ENCODE measurements around the gene GRM7. TPM values are rescaled to one million over a fixed set of nuclear protein-coding genes. Genes with fewer than 3 reads are reported as not detected.

The GRM7 gene
- total and polyA plus RNA-seq, 5 donors from 2014 or later: not detected

DNA sequence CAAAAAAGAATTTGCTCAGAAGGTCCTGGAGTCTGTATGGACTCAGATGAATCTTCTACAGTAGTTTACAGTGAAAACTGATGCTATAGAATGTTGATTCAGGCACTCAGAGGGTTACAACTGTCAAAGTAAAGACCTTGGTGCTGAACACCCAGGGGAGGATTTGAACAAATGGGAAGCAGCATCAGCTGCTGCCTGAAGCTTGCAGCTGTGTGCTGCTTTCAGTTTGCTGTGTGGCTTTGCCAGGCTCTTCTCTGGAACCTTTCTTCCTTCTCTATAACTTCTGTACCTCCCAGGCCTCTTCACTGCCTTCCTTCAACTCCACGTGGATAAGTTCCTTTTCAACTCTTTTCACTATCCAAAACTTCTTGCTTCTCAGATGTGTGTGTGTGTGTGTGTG lies 214.2 kb downstream of the GRM7 start:
- Histone ChIP-seq H3K9me3 (ENCODE audit: control insufficient read depth in 2 of 2, low read length in 2 of 2) (no peaks in the 10 kb centered on the region), H3K27ac (ENCODE audit: insufficient read depth, low read length, poor library complexity, severe bottlenecking) (no peak overlapping the region), H3K27me3 (ENCODE audit: control insufficient read depth, insufficient read depth, low read length) (no peaks in the 10 kb centered on the region), H3K36me3 (ENCODE audit: control insufficient read depth, insufficient read depth, low read length) (no peaks in the 10 kb centered on the region), H3K4me1 (ENCODE audit: control insufficient read depth, insufficient read depth, low read length, poor library complexity, severe bottlenecking) (no peaks in the 10 kb centered on the region), H3K4me3 (ENCODE audit: low read depth, low read length) (no peak overlapping the region)
- no peak for DNase-seq
- no peak for ATAC-seq (ENCODE audit: low read depth in 2 of 2)
- Mint-ChIP-seq H3K27ac (no peak overlapping the region), H3K4me3 (no peak overlapping the region), H3K4me1 (peaks cover 0 to 1% (median 0%) of the 10 kb centered on the region in 4 donors), H3K9me3 (peaks cover 2 to 13% (median 4%) of the 10 kb centered on the region in 7 donors), H3K27me3 (no peaks in the 10 kb centered on the region), H3K36me3 (no peaks in the 10 kb centered on the region)

DNA sequence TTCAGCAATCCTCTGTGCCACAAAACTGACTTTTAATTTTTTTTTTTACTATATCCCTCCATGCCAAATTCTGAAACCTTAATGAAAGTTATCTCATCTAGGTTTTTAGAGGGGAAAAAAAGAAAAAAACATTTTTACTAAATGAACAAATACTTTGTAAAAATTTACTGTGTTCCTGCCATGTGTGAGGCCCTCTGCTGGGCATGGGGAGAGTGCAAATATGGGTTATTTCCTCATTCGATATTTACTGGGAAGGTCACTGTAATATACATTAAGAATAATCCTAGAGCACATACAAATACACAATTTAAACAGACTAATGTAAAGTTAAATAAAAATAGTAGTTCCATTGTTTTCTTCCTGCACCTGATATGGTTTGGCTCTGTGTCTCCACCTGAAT lies 215.0 kb downstream of the GRM7 start:
- Histone ChIP-seq H3K27ac (ENCODE audit: insufficient read depth, low read length, poor library complexity, severe bottlenecking) (no peak overlapping the region), H3K4me1 (ENCODE audit: control insufficient read depth, insufficient read depth, low read length, poor library complexity, severe bottlenecking) (no peaks in the 10 kb centered on the region), H3K4me3 (ENCODE audit: low read depth, low read length) (no peak overlapping the region), H3K9me3 (ENCODE audit: control insufficient read depth in 2 of 2, low read length in 2 of 2) (no peaks in the 10 kb centered on the region), H3K36me3 (ENCODE audit: control insufficient read depth, insufficient read depth, low read length) (no peaks in the 10 kb centered on the region), H3K27me3 (ENCODE audit: control insufficient read depth, insufficient read depth, low read length) (no peaks in the 10 kb centered on the region)
- Mint-ChIP-seq H3K9me3 (peaks cover 2 to 10% (median 5%) of the 10 kb centered on the region in 7 donors), H3K36me3 (no peaks in the 10 kb centered on the region), H3K27ac (no peak overlapping the region), H3K4me1 (peaks cover 0 to 1% (median 0%) of the 10 kb centered on the region in 4 donors), H3K4me3 (no peak overlapping the region), H3K27me3 (no peaks in the 10 kb centered on the region)
- ATAC-seq (ENCODE audit: low read depth in 2 of 2): no peak
- no peak for DNase-seq

DNA sequence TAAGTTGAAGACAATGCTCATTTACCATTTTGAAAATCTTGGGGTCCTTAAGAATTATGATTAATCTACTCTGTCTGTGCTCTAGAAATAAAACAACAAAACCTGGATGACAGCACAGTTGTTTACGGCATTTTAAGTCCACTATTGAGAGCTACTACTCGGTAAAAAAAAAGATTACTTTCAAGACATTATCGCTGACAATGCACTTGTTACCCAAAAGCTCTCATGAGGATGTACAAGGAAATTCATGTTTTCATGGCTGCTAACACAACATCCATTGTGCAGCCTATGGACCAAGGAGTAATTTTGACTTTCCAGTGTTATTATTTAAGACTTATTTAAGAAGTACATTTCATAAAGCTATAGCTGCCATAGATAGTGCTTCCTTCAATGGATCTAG lies 221.3 kb downstream of the GRM7 start:
- Mint-ChIP-seq H3K27ac (no peak overlapping the region), H3K4me3 (no peak overlapping the region), H3K4me1 (no peaks in the 10 kb centered on the region), H3K9me3 (peaks cover 1 to 12% (median 3%) of the 10 kb centered on the region in 7 donors), H3K36me3 (no peaks in the 10 kb centered on the region), H3K27me3 (no peaks in the 10 kb centered on the region)
- no peaks in the 10 kb centered on the region for H3K27me3 ChIP-seq (ENCODE audit: control insufficient read depth, insufficient read depth, low read length)
- no peak overlapping the region for H3K4me3 ChIP-seq (ENCODE audit: low read depth, low read length)
- no peaks in the 10 kb centered on the region for H3K36me3 ChIP-seq (ENCODE audit: control insufficient read depth, insufficient read depth, low read length)
- H3K4me1 ChIP-seq (ENCODE audit: control insufficient read depth, insufficient read depth, low read length, poor library complexity, severe bottlenecking): no peaks in the 10 kb centered on the region
- DNase-seq (no peak), ATAC-seq (ENCODE audit: low read depth in 2 of 2) (no peak)
- no peaks in the 10 kb centered on the region for H3K9me3 ChIP-seq (ENCODE audit: control insufficient read depth in 2 of 2, low read length in 2 of 2)
- no peak overlapping the region for H3K27ac ChIP-seq (ENCODE audit: insufficient read depth, low read length, poor library complexity, severe bottlenecking)

DNA sequence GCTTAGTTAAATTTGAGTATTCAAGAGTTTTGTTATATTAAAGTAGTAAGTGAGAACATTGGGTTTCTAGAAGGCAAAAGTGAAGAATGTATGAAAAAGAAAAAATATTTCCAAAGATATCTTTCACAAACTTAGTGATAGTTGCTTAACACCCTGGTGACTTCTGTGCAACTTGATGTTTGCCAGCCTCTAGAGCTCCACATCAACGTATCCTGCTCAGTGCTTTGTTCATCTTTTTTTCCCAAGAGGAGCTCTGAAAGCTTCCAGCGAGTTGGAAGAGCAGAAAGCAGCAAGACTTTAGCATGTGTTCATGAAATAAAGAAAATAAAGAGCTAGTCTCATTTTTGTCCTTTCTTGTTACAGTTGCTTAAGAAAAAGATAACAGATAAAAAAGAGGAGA lies 225.5 kb downstream of the GRM7 start:
- no peaks in the 10 kb centered on the region for H3K36me3 ChIP-seq (ENCODE audit: control insufficient read depth, insufficient read depth, low read length)
- H3K27ac Mint-ChIP-seq: no peak overlapping the region

DNA sequence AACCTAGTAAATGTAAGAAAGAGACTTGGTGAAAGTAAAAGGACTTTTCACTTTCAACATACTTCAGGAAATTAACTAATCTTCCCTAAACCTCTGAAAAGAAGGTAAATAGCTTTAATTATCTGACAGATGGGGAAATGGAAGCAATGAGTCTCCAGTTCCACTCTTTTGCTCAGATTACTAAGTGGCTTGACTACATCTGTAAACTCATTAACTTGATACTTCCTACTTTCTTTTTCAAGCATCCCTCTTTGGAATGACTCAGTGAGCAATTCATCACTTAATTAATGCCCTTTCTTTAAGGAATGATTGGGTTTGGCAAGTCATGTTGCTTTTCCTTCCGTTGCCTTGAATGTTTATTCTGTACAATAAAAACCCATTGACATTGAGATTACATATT lies 234.2 kb downstream of the GRM7 start:
- ATAC-seq (ENCODE audit: low read depth in 2 of 2) (no peak), DNase-seq (no peak)
- Mint-ChIP-seq H3K9me3 (peaks cover 0 to 14% (median 4%) of the 10 kb centered on the region in 7 donors), H3K36me3 (no peaks in the 10 kb centered on the region), H3K27ac (no peak overlapping the region), H3K4me1 (no peaks in the 10 kb centered on the region), H3K27me3 (no peaks in the 10 kb centered on the region), H3K4me3 (no peak overlapping the region)
- Histone ChIP-seq H3K9me3 (ENCODE audit: control insufficient read depth in 2 of 2, low read length in 2 of 2) (no peaks in the 10 kb centered on the region), H3K36me3 (ENCODE audit: control insufficient read depth, insufficient read depth, low read length) (no peaks in the 10 kb centered on the region), H3K4me1 (ENCODE audit: control insufficient read depth, insufficient read depth, low read length, poor library complexity, severe bottlenecking) (no peaks in the 10 kb centered on the region), H3K27me3 (ENCODE audit: control insufficient read depth, insufficient read depth, low read length) (no peaks in the 10 kb centered on the region), H3K27ac (ENCODE audit: insufficient read depth, low read length, poor library complexity, severe bottlenecking) (no peak overlapping the region), H3K4me3 (ENCODE audit: low read depth, low read length) (no peak overlapping the region)

More for the DNA sequence above, 225.5 kb downstream of the GRM7 start:
- Histone ChIP-seq H3K9me3 (ENCODE audit: control insufficient read depth in 2 of 2, low read length in 2 of 2) (no peaks in the 10 kb centered on the region), H3K27ac (ENCODE audit: insufficient read depth, low read length, poor library complexity, severe bottlenecking) (no peak overlapping the region), H3K27me3 (ENCODE audit: control insufficient read depth, insufficient read depth, low read length) (no peaks in the 10 kb centered on the region), H3K4me3 (ENCODE audit: low read depth, low read length) (no peak overlapping the region), H3K4me1 (ENCODE audit: control insufficient read depth, insufficient read depth, low read length, poor library complexity, severe bottlenecking) (no peaks in the 10 kb centered on the region)
- no peaks in the 10 kb centered on the region for H3K36me3 Mint-ChIP-seq
- H3K27me3 Mint-ChIP-seq: no peaks in the 10 kb centered on the region
- no peaks in the 10 kb centered on the region for H3K4me1 Mint-ChIP-seq
- ATAC-seq (ENCODE audit: low read depth in 2 of 2) (no peak), DNase-seq (no peak)
- H3K9me3 Mint-ChIP-seq: peaks cover 0 to 6% (median 4%) of the 10 kb centered on the region in 7 donors
- H3K4me3 Mint-ChIP-seq: no peak overlapping the region

DNA sequence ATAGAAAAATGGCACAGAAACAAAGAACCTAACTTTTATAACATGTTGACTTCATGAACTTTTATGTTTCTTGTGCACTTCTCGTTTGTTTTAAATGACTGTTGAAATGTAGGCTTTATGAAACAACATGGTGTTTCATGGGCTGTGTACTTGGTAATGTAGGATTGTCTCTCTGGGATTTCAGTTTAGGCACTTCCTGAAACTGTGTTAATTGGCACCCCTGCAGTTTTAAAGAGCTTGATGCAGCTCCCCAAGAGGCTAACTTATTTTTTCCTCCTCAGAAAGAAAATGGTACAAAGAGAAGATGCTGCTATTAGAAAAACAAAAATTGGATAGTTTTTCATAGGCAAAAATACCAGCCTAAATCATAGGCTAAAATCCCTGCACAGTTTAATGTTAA lies 239.2 kb downstream of the GRM7 start:
- H3K27ac ChIP-seq (ENCODE audit: insufficient read depth, low read length, poor library complexity, severe bottlenecking): no peak overlapping the region
- DNase-seq (no peak), ATAC-seq (ENCODE audit: low read depth in 2 of 2) (no peak)
- no peaks in the 10 kb centered on the region for H3K4me1 ChIP-seq (ENCODE audit: control insufficient read depth, insufficient read depth, low read length, poor library complexity, severe bottlenecking)
- H3K27ac Mint-ChIP-seq: no peak overlapping the region
- H3K27me3 ChIP-seq (ENCODE audit: control insufficient read depth, insufficient read depth, low read length): no peaks in the 10 kb centered on the region
- H3K36me3 Mint-ChIP-seq: no peaks in the 10 kb centered on the region
- no peak overlapping the region for H3K4me3 ChIP-seq (ENCODE audit: low read depth, low read length)
- peaks cover 2 to 8% of the 10 kb centered on the region in 2 experiments for H3K9me3 ChIP-seq (ENCODE audit: control insufficient read depth in 2 of 2, low read length in 2 of 2)
- no peaks in the 10 kb centered on the region for H3K36me3 ChIP-seq (ENCODE audit: control insufficient read depth, insufficient read depth, low read length)
- no peak overlapping the region for H3K4me3 Mint-ChIP-seq
- H3K4me1 Mint-ChIP-seq: no peaks in the 10 kb centered on the region
- H3K27me3 Mint-ChIP-seq: no peaks in the 10 kb centered on the region
- H3K9me3 Mint-ChIP-seq: peaks cover 1 to 13% (median 7%) of the 10 kb centered on the region in 7 donors

DNA sequence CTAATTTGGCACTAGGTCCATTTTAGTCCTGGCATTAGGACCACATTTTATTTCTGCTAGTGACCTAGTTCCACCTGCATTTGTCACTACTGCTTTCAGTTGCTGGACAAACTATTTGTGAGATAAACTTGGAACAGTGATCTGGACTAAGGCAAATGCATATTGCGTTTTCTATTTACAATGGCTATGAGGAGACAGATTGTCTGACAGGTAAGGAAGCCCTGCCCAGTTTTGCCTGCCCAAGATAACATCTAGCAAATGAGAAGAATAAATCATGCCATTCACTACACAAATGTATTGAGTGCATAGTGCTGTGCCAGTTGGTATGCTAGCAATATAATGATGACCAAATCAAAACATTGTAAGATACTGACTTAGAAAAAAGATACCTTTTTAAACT lies 245.7 kb downstream of the GRM7 start:
- H3K4me1 Mint-ChIP-seq: no peaks in the 10 kb centered on the region
- Histone ChIP-seq H3K36me3 (ENCODE audit: control insufficient read depth, insufficient read depth, low read length) (no peaks in the 10 kb centered on the region), H3K4me3 (ENCODE audit: low read depth, low read length) (no peak overlapping the region), H3K4me1 (ENCODE audit: control insufficient read depth, insufficient read depth, low read length, poor library complexity, severe bottlenecking) (no peaks in the 10 kb centered on the region), H3K27ac (ENCODE audit: insufficient read depth, low read length, poor library complexity, severe bottlenecking) (no peak overlapping the region), H3K27me3 (ENCODE audit: control insufficient read depth, insufficient read depth, low read length) (no peaks in the 10 kb centered on the region), H3K9me3 (ENCODE audit: control insufficient read depth in 2 of 2, low read length in 2 of 2) (peaks cover 2 to 4% of the 10 kb centered on the region in 2 experiments)
- DNase-seq: no peak
- ATAC-seq (ENCODE audit: low read depth in 2 of 2): no peak
- H3K27ac Mint-ChIP-seq: no peak overlapping the region
- peaks cover 0 to 13% (median 5%) of the 10 kb centered on the region in 7 donors for H3K9me3 Mint-ChIP-seq
- no peak overlapping the region for H3K4me3 Mint-ChIP-seq
- H3K27me3 Mint-ChIP-seq: no peaks in the 10 kb centered on the region
- H3K36me3 Mint-ChIP-seq: no peaks in the 10 kb centered on the region

DNA sequence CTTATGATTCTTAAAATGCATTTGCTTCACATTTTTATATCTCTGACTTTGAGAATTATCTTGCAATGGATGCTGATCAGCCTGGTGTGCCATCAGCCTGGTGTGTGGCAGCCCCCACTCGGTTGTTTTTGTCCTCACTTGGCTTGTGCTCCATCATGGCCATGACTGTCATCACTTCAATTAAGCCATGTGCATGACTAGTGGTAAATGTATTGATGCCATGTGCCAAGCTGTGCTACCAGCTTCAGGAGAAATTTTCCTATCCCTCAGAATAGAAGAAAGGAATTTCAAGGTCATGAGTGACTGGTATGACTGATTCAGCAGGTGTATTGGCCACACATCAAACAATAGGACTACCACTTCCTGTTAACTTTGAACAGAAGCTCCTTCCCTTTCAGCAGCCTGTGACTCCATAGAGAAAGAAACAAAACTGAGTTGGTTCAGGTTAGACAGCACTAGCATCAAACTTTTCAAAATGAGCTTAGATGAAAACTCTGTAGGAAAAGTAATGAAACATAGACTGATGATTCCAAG lies 251.7 kb downstream of the GRM7 start:
- no peaks in the 10 kb centered on the region for H3K27me3 Mint-ChIP-seq
- no peak overlapping the region for H3K4me3 Mint-ChIP-seq
- Histone ChIP-seq H3K27me3 (ENCODE audit: control insufficient read depth, insufficient read depth, low read length) (no peaks in the 10 kb centered on the region), H3K4me1 (ENCODE audit: control insufficient read depth, insufficient read depth, low read length, poor library complexity, severe bottlenecking) (no peaks in the 10 kb centered on the region), H3K9me3 (ENCODE audit: control insufficient read depth in 2 of 2, low read length in 2 of 2) (no peaks in the 10 kb centered on the region), H3K27ac (ENCODE audit: insufficient read depth, low read length, poor library complexity, severe bottlenecking) (no peak overlapping the region), H3K4me3 (ENCODE audit: low read depth, low read length) (no peak overlapping the region), H3K36me3 (ENCODE audit: control insufficient read depth, insufficient read depth, low read length) (no peaks in the 10 kb centered on the region)
- H3K36me3 Mint-ChIP-seq: no peaks in the 10 kb centered on the region
- H3K4me1 Mint-ChIP-seq: no peaks in the 10 kb centered on the region
- H3K9me3 Mint-ChIP-seq: peaks cover 0 to 10% (median 3%) of the 10 kb centered on the region in 7 donors
- no peak for DNase-seq
- no peak overlapping the region for H3K27ac Mint-ChIP-seq
- no peak for ATAC-seq (ENCODE audit: low read depth in 2 of 2)

Data from CD4-positive, CD25-positive, alpha-beta regulatory T cell (primary cell).